Testis (tissue), 3 donors: ENCODE data around the gene ACSL1. TPM values are rescaled to one million over a fixed set of nuclear protein-coding genes. Genes with fewer than 3 reads are reported as not detected.
A peak's percentile ranks its signal among the peaks of the same experiment; 100 is the strongest.

Source experiments
- DNase-seq: peaks from one replicate; pipeline ENCODE4 v3.0.0-alpha.2; 2019
- H3K27ac ChIP-seq, 2 donors: fragments of 200-600 bp; sonication (generic); one replicate each; pipeline ENCODE4 v1.5.1; 2019
- H3K27me3 ChIP-seq: fragments of 200-600 bp; sonication (generic); one replicate; pipeline ENCODE4 v1.5.1; 2019
- H3K36me3 ChIP-seq: fragments of 200-600 bp; sonication (generic); one replicate; pipeline ENCODE4 v1.5.1; 2017; ENCODE audit warnings: low read depth; ENCODE audit errors: missing control alignments
- H3K4me1 ChIP-seq: fragments of 200-600 bp; sonication (generic); one replicate; pipeline ENCODE4 v1.5.1; 2019
- H3K4me3 ChIP-seq, 2 donors: fragments of 200-600 bp; sonication (generic); one replicate each; pipeline ENCODE4 v1.5.1; 2017 to 2019
- H3K9me3 ChIP-seq: fragments of 200-600 bp; sonication (generic); one replicate; pipeline ENCODE4 v1.5.1; 2017
- CTCF ChIP-seq, 3 experiments: fragments of 450-650 bp in 2 of 3; fragments of 200-600 bp in 1 of 3; sonication (generic) in 1 of 3; IDR thresholded peaks; one replicate each; pipeline ENCODE4 v1.5.1; 2016 to 2019; ENCODE audit warnings: antibody characterized with exemption in 3 of 3, mild to moderate bottlenecking in 2 of 3, moderate library complexity in 1 of 3
- POLR2A ChIP-seq: fragments of 450-650 bp; IDR thresholded peaks from one replicate; pipeline ENCODE4 v1.6.1; 2017; ENCODE audit warnings: antibody characterized with exemption, mild to moderate bottlenecking, moderate library complexity
- WGBS, 2 donors: methylation state at CpG; one replicate each; pipeline ENCODE4 v1.1.5; 2018; 5-methylcytosine and 5-hydroxymethylcytosine counted together
- intact Hi-C: fragments of 100-400 bp; cut with DNase I; formaldehyde crosslinking; loops from one replicate; pipeline ENCODE4 v1.15.1; 2023; ENCODE audit warnings: low total_unique reads
- polyA plus RNA-seq: library from polyadenylated mRNA; stranded (reverse); fragments of 350-450 nt; fragmentation: Illumina TruSeq; extraction: RNeasy Lipid Tissue Mini Kit (QIAGEN cat#74804); gene quantifications from one replicate; pipeline ENCODE4 v1.2.3, GENCODE V29; 2014; ENCODE audit warnings: low read depth, low replicate concordance; ENCODE audit not compliant: insufficient read depth
- total RNA-seq, 2 donors: library from RNA; depleted of rRNA; stranded (reverse); fragments of >200 nt; gene quantifications; one replicate each; pipeline ENCODE4 v1.2.3, GENCODE V29; 2016

The ACSL1 gene
- total and polyA plus RNA-seq, 3 donors from 2014 or later: 31.6 to 81.8 (median 59.8) TPM

GRCh38 chr4:184836613-184837012 is 10.8 kb upstream of the ACSL1 start:
- TF ChIP-seq CTCF (IDR thresholded peaks at IDR 0.05): no peak
- no peak for TF ChIP-seq POLR2A
- Histone ChIP-seq H3K4me1 (no peaks in the 10 kb centered on the region), H3K27me3 (no peaks in the 10 kb centered on the region), H3K4me3 (no peak overlapping the region), H3K27ac (no peak overlapping the region), H3K9me3 (no peaks in the 10 kb centered on the region), H3K36me3 (no peaks in the 10 kb centered on the region)
- WGBS, 2 donors: 77 to 87% methylated on average over 5 of the region's 5 CpGs
- intact Hi-C loops: no loop called here
- DNase-seq: no peak

- H3K36me3 ChIP-seq: no peaks in the 10 kb centered on the region
- no peak for TF ChIP-seq POLR2A
- no peak for TF ChIP-seq CTCF (IDR thresholded peaks at IDR 0.05)
- no peak overlapping the region for H3K4me3 ChIP-seq
- H3K27ac ChIP-seq: no peak overlapping the region
- WGBS, 2 donors: 84 to 94% methylated on average over 10 of the region's 10 CpGs
- H3K4me1 ChIP-seq: no peaks in the 10 kb centered on the region
- no peak for DNase-seq
- intact Hi-C loops: no loop called here
- H3K27me3 ChIP-seq: no peaks in the 10 kb centered on the region
- no peaks in the 10 kb centered on the region for H3K9me3 ChIP-seq
Measured at GRCh38 chr4:184833046-184833838, 7.5 kb upstream of the ACSL1 start.

GRCh38 chr4:184831153-184831552 is 5.4 kb upstream of the ACSL1 start:
- no peaks in the 10 kb centered on the region for H3K36me3 ChIP-seq
- DNase-seq: no peak
- TF ChIP-seq CTCF (IDR thresholded peaks at IDR 0.05) (no peak), POLR2A (no peak)
- no peak overlapping the region for H3K4me3 ChIP-seq
- no peaks in the 10 kb centered on the region for H3K4me1 ChIP-seq
- H3K9me3 ChIP-seq: no peaks in the 10 kb centered on the region
- WGBS, 2 donors: 79 to 82% methylated on average over 5 of the region's 5 CpGs
- intact Hi-C loops: no loop called here
- H3K27me3 ChIP-seq: no peaks in the 10 kb centered on the region
- H3K27ac ChIP-seq: no peak overlapping the region

- peak overlapping the region; percentile 48 to 75 for H3K27ac ChIP-seq
- H3K36me3 ChIP-seq: no peaks in the 10 kb centered on the region
- intact Hi-C loops: no loop called here
- WGBS, 2 donors: 36 to 37% methylated on average over 12 to 15 of the region's 15 CpGs
- TF ChIP-seq POLR2A: no peak
- TF ChIP-seq CTCF (IDR thresholded peaks at IDR 0.05): no peak
- DNase-seq: no peak
- no peaks in the 10 kb centered on the region for H3K27me3 ChIP-seq
- no peaks in the 10 kb centered on the region for H3K9me3 ChIP-seq
- peak overlapping the region; percentile 78 to 81 for H3K4me3 ChIP-seq
- peaks cover 7% of the 10 kb centered on the region for H3K4me1 ChIP-seq
Measured at GRCh38 chr4:184826691-184827270, 1.0 kb upstream of the ACSL1 start.
